ENCODE measurements around the gene NCAPG2.

NCAPG2 gene

GRCh38 chr7:158666401-158666800 is 38.2 kb downstream of the NCAPG2 start:
- Histone ChIP-seq H3K9ac (no peak overlapping the region), H3K4me3 (ENCODE audit: low read depth, low read length) (no peak overlapping the region), H3K4me1 (no peaks in the 10 kb centered on the region), H2AFZ (no peak overlapping the region), H3K79me2 (no peaks in the 10 kb centered on the region), H3K9me3 (ENCODE audit: control insufficient read depth, low read length) (no peaks in the 10 kb centered on the region), H3K27ac (no peak overlapping the region), H3K4me2 (ENCODE audit: low read length) (no peak overlapping the region), H3K27me3 (ENCODE audit: control insufficient read depth, insufficient read depth, low read length) (no peaks in the 10 kb centered on the region), H3K36me3 (ENCODE audit: control insufficient read depth, insufficient read depth, low read length) (no peaks in the 10 kb centered on the region)
- TF ChIP-seq CTCF (IDR thresholded peaks at IDR 0.05), result no peak

- no peaks in the 10 kb centered on the region for H3K9me3 ChIP-seq (ENCODE audit: control insufficient read depth, low read length)
- no peak overlapping the region for H3K27ac ChIP-seq
- H3K79me2 ChIP-seq, result no peaks in the 10 kb centered on the region
- H3K9ac ChIP-seq, result no peak overlapping the region
- H3K27me3 ChIP-seq (ENCODE audit: control insufficient read depth, insufficient read depth, low read length), result no peaks in the 10 kb centered on the region
- H3K4me1 ChIP-seq, result no peaks in the 10 kb centered on the region
- H3K4me3 ChIP-seq (ENCODE audit: low read depth, low read length), result no peak overlapping the region
- no peaks in the 10 kb centered on the region for H3K36me3 ChIP-seq (ENCODE audit: control insufficient read depth, insufficient read depth, low read length)
- no peak overlapping the region for H2AFZ ChIP-seq
- TF ChIP-seq CTCF (IDR thresholded peaks at IDR 0.05), result no peak
- no peak overlapping the region for H3K4me2 ChIP-seq (ENCODE audit: low read length)
These were observed 40.2 kb downstream of the NCAPG2 start for GRCh38 chr7:158664406-158664805.

GRCh38 chr7:158663428-158663741 is 41.2 kb downstream of the NCAPG2 start:
- Histone ChIP-seq H2AFZ (no peak overlapping the region), H3K79me2 (no peaks in the 10 kb centered on the region), H3K4me2 (ENCODE audit: low read length) (no peak overlapping the region), H3K9me3 (ENCODE audit: control insufficient read depth, low read length) (no peaks in the 10 kb centered on the region), H3K9ac (no peak overlapping the region), H3K4me1 (no peaks in the 10 kb centered on the region), H3K27ac (no peak overlapping the region), H3K4me3 (ENCODE audit: low read depth, low read length) (no peak overlapping the region), H3K36me3 (ENCODE audit: control insufficient read depth, insufficient read depth, low read length) (no peaks in the 10 kb centered on the region), H3K27me3 (ENCODE audit: control insufficient read depth, insufficient read depth, low read length) (no peaks in the 10 kb centered on the region)
- TF ChIP-seq CTCF (IDR thresholded peaks at IDR 0.05), result no peak

DNA sequence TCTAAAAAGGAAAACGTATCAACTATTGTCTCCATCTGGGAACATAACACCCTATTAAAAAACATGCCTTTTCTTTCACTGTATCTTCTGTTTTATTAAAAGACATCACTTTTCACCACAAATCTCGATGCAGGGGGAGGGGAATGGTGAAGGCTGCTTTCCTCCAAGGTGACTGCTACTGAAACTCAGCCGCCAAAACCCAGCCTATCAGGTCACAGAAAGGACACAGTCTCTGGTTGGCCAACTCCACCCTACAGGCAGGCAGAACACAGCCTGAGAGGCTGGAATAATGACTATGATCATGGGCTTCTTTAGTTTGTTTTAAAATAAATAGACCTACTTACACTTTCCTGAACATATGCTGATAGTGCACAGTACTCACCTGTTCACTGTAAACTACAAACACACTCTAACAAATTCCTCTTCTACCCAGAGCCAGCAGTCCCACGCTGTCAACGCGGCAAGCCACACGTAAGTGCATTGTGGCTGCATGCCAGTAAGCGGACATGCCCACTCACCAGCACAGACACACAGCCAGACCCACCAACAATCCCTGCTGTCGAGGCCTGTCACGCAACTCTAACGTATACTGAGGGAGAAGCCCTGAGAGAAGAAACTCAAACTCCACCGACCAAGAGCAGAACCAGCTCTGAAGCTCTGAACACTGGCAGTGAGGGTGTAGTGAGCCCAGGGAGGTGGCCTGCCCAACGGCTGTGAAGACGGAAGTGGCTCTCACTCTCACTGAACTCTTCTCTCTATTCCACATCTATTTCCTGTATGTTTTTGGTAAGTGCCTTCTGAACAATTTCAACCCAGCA is 41.8 kb downstream of the NCAPG2 start:
- no peaks in the 10 kb centered on the region for H3K27me3 ChIP-seq (ENCODE audit: control insufficient read depth, insufficient read depth, low read length)
- TF ChIP-seq CTCF (IDR thresholded peaks at IDR 0.05), result no peak
- no peak overlapping the region for H3K4me2 ChIP-seq (ENCODE audit: low read length)
- no peaks in the 10 kb centered on the region for H3K9me3 ChIP-seq (ENCODE audit: control insufficient read depth, low read length)
- H3K36me3 ChIP-seq (ENCODE audit: control insufficient read depth, insufficient read depth, low read length), result no peaks in the 10 kb centered on the region
- H2AFZ ChIP-seq, result no peak overlapping the region
- no peak overlapping the region for H3K27ac ChIP-seq
- H3K79me2 ChIP-seq, result no peaks in the 10 kb centered on the region
- no peak overlapping the region for H3K9ac ChIP-seq
- H3K4me3 ChIP-seq (ENCODE audit: low read depth, low read length), result no peak overlapping the region
- no peaks in the 10 kb centered on the region for H3K4me1 ChIP-seq

GRCh38 chr7:158658475-158658874 is 46.1 kb downstream of the NCAPG2 start:
- TF ChIP-seq CTCF (IDR thresholded peaks at IDR 0.05), result no peak
- Histone ChIP-seq H3K9me3 (ENCODE audit: control insufficient read depth, low read length) (no peaks in the 10 kb centered on the region), H2AFZ (no peak overlapping the region), H3K4me1 (no peaks in the 10 kb centered on the region), H3K79me2 (no peaks in the 10 kb centered on the region), H3K4me3 (ENCODE audit: low read depth, low read length) (no peak overlapping the region), H3K27me3 (ENCODE audit: control insufficient read depth, insufficient read depth, low read length) (no peaks in the 10 kb centered on the region), H3K36me3 (ENCODE audit: control insufficient read depth, insufficient read depth, low read length) (no peaks in the 10 kb centered on the region), H3K4me2 (ENCODE audit: low read length) (no peak overlapping the region), H3K27ac (no peak overlapping the region), H3K9ac (no peak overlapping the region)
